IMR-90 (cell line): ENCODE measurements around the gene ZNF641. TPM values are rescaled to one million over a fixed set of nuclear protein-coding genes. Genes with fewer than 3 reads are reported as not detected.

Source experiments
- ATAC-seq: fragments of 200-7000 bp; cut with Tn5 transposase; 2 replicates; pipeline ENCODE4 v1.9.1; 2020; ENCODE audit warnings: low read depth, mild to moderate bottlenecking, moderate library complexity
- BruUV-seq: library from RNA; stranded (reverse); fragments of 400-500 nt; replicated peaks from 2 replicates; lab custom pipeline; 2021; lab: Mats Ljungman, UMichigan
- CTCF ChIA-PET: fragments of 300-600 bp; formaldehyde crosslinking; extraction: SDS; loops from one replicate; lab custom pipeline; 2021; ENCODE audit warnings: antibody characterized with exemption; lab: Yijun Ruan, JAX
- POLR2A ChIA-PET: fragments of 300-600 bp; sonication (Branson Sonifier 250); formaldehyde crosslinking; loops from one replicate; lab custom pipeline; 2022; ENCODE audit warnings: antibody characterized with exemption; ENCODE audit not compliant: unreplicated experiment; lab: Charles Lee
- DNase-seq: peaks from one replicate; pipeline ENCODE4 v3.0.0; 2013
- H2AFZ ChIP-seq: replicated peaks from 2 replicates; pipeline ENCODE3; 2013; ENCODE audit warnings: low read length, mild to moderate bottlenecking; ENCODE audit not compliant: poor library complexity
- H2AK5ac ChIP-seq: 2 replicates; pipeline ENCODE4 v1.6.1; 2013; ENCODE audit warnings: low read depth, low read length, inconsistent platforms
- H2AK9ac ChIP-seq: replicated peaks from 2 replicates; pipeline ENCODE3; 2013; ENCODE audit warnings: mild to moderate bottlenecking, low read depth, low read length, moderate library complexity; ENCODE audit not compliant: poor library complexity
- H2BK120ac ChIP-seq: 2 replicates; pipeline ENCODE4 v1.6.1; 2013; ENCODE audit warnings: low read depth, low read length, inconsistent platforms
- H2BK15ac ChIP-seq: 3 replicates; pipeline ENCODE4 v1.6.1; 2013; ENCODE audit warnings: low read depth, low read length, inconsistent platforms
- H2BK20ac ChIP-seq: 2 replicates; pipeline ENCODE4 v1.6.1; 2013; ENCODE audit warnings: low read depth, mild to moderate bottlenecking, inconsistent platforms, low read length, moderate library complexity
- H2BK5ac ChIP-seq: 2 replicates; pipeline ENCODE4 v1.6.1; 2013; ENCODE audit warnings: mild to moderate bottlenecking, low read depth, low read length, inconsistent platforms; ENCODE audit not compliant: poor library complexity, severe bottlenecking
- H3K14ac ChIP-seq: replicated peaks from 2 replicates; pipeline ENCODE4 v1.6.1; 2013; ENCODE audit warnings: low read depth, low read length, inconsistent platforms
- H3K18ac ChIP-seq: 2 replicates; pipeline ENCODE4 v1.6.1; 2013; ENCODE audit warnings: low read depth, low read length, control low read depth
- H3K23ac ChIP-seq: 2 replicates; pipeline ENCODE4 v1.6.1; 2013; ENCODE audit warnings: low read depth, low read length, inconsistent platforms
- H3K27ac ChIP-seq: 2 replicates; pipeline ENCODE4 v1.5.1; 2013; ENCODE audit warnings: mild to moderate bottlenecking, control low read depth, low read length; ENCODE audit not compliant: insufficient read depth
- H3K27me3 ChIP-seq: 2 replicates; pipeline ENCODE4 v1.6.1; 2013; ENCODE audit warnings: low read length; ENCODE audit not compliant: control insufficient read depth, insufficient read depth
- H3K36me3 ChIP-seq: 2 replicates; pipeline ENCODE4 v1.6.1; 2013; ENCODE audit warnings: low read length, mixed read lengths; ENCODE audit not compliant: control insufficient read depth, insufficient read depth
- H3K4ac ChIP-seq: 2 replicates; pipeline ENCODE4 v1.6.1; 2013; ENCODE audit warnings: low read depth, low read length, inconsistent platforms
- H3K4me1 ChIP-seq: 2 replicates; pipeline ENCODE4 v1.6.1; 2013; ENCODE audit warnings: low read length, mixed read lengths; ENCODE audit not compliant: control insufficient read depth, insufficient read depth
- H3K4me2 ChIP-seq: 2 replicates; pipeline ENCODE4 v1.6.1; 2013; ENCODE audit warnings: low read depth, mild to moderate bottlenecking, control low read depth, low read length, moderate library complexity
- H3K4me3 ChIP-seq: 2 replicates; pipeline ENCODE4 v1.5.1; 2013; ENCODE audit warnings: low read depth, mild to moderate bottlenecking, control low read depth, low read length, moderate library complexity; ENCODE audit not compliant: insufficient read depth
- H3K56ac ChIP-seq: 2 replicates; pipeline ENCODE4 v1.6.1; 2013; ENCODE audit warnings: low read length, inconsistent platforms; ENCODE audit not compliant: insufficient read depth; ENCODE audit errors: extremely low read depth
- H3K79me1 ChIP-seq, 2 experiments: 2 replicates each; pipeline ENCODE4 v1.6.1; 2013; ENCODE audit warnings: low read length in 2 of 2, inconsistent platforms in 1 of 2, low read depth in 1 of 2
- H3K9ac ChIP-seq: 2 replicates; pipeline ENCODE4 v1.6.1; 2013; ENCODE audit warnings: low read depth, low read length, control low read depth
- H3K9me1 ChIP-seq: 2 replicates; pipeline ENCODE4 v1.6.1; 2013; ENCODE audit warnings: low read length, inconsistent platforms; ENCODE audit not compliant: insufficient read depth
- H3K9me3 ChIP-seq: 2 replicates; pipeline ENCODE4 v1.6.1; 2013; ENCODE audit warnings: low read length; ENCODE audit not compliant: control insufficient read depth, insufficient read depth
- H4K20me1 ChIP-seq: 2 replicates; pipeline ENCODE4 v1.6.1; 2013; ENCODE audit warnings: low read length, inconsistent platforms; ENCODE audit not compliant: insufficient read depth
- H4K5ac ChIP-seq: 2 replicates; pipeline ENCODE4 v1.6.1; 2013; ENCODE audit warnings: mild to moderate bottlenecking, low read depth, low read length, control low read depth
- H4K8ac ChIP-seq, 2 experiments: 2 replicates each; pipeline ENCODE4 v1.6.1; 2013; ENCODE audit warnings: low read depth in 2 of 2, low read length in 2 of 2, control low read depth in 1 of 2, inconsistent platforms in 1 of 2
- H4K91ac ChIP-seq: 2 replicates; pipeline ENCODE4 v1.6.1; 2013; ENCODE audit warnings: low read depth, low read length, inconsistent platforms; ENCODE audit not compliant: insufficient read depth
- CEBPB ChIP-seq: IDR thresholded peaks from 2 replicates; pipeline ENCODE4 v1.6.1; 2012; ENCODE audit warnings: low read depth, low read length, improper control_type of control experiment
- MXI1 ChIP-seq: IDR thresholded peaks from 2 replicates; pipeline ENCODE4 v1.6.1; 2012; ENCODE audit warnings: low read depth, mild to moderate bottlenecking, low read length, moderate library complexity, borderline replicate concordance
- WGBS, 2 experiments: methylation state at CpG; one replicate each; pipeline versions ENCODE4 v1.1.5 to v1.1.7; 2013; ENCODE audit warnings: missing lambda C conversion rate in 2 of 2; ENCODE audit not compliant: insufficient read length in 1 of 2; ENCODE audit errors: extremely low coverage in 2 of 2; 5-methylcytosine and 5-hydroxymethylcytosine counted together
- dilution Hi-C: fragments of 300-500 bp; cut with HindIII; formaldehyde crosslinking; loops from one replicate; pipeline ENCODE4 v1.14.3; 2018; ENCODE audit warnings: low sequenced_read_pairs; ENCODE audit not compliant: unreplicated experiment
- in situ Hi-C: fragments of 300-500 bp; cut with MboI; formaldehyde crosslinking; loops from 3 replicates; pipeline ENCODE4 v1.14.3; 2019; ENCODE audit warnings: low sequenced_read_pairs, inconsistent platforms, mixed read lengths
- intact Hi-C: fragments of 100-400 bp; cut with micrococcal nuclease; formaldehyde crosslinking; loops from 2 replicates; pipeline ENCODE4 v1.10.0; 2022
- polyA plus RNA-seq, 3 experiments: library from polyadenylated mRNA; depleted of rRNA; stranded (reverse); fragments of >200 nt; gene quantifications; 2 replicates each; pipeline ENCODE4 v1.2.3, GENCODE V29; 2012; ENCODE audit warnings: low replicate concordance in 1 of 3
- total RNA-seq: library from RNA; depleted of rRNA; stranded (reverse); fragments of >200 nt; gene quantifications from 2 replicates; pipeline ENCODE4 v1.2.3, GENCODE V29; 2012

ZNF641 gene
- total and polyA plus RNA-seq, 2 of the 4 experiments (the other 2 are of a cell fraction): 2.5 to 5.2 TPM

DNA sequence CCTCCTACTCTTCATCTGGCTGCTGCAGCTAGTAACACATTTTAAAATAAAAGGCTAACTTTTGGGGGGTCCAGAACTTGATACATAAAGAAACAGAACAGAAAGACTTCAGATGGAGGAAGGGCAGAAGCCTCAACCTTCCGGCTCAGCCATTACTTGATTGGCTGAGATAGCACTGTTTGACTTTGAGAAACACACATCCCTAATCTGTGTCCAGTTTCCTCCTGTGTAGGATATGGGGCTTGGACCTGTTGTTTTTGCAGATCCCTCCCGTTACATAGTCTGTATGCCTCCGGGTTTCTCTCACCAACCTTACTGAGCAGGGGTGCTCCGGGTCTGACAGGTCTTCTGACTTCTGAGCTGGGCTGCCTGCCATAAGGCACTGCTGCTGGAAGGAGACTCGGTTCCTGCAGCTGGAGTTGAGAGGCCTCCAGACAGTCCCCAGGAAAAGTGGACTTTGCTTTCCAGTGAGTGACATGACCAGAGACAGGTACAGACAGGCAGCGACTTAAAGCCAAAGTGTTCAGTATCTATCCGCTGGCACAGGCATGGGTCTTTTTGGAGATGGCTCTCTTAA, 8.3 kb upstream of the ZNF641 start:
- H2AFZ ChIP-seq: no peak overlapping the region
- no peak for ATAC-seq

More for the DNA sequence above, 8.3 kb upstream of the ZNF641 start:
- Histone ChIP-seq H3K79me1 (no peaks in the 10 kb centered on the region), H4K91ac (no peak overlapping the region), H2BK20ac (no peak overlapping the region), H3K27ac (no peak overlapping the region), H3K14ac (no peak overlapping the region), H4K8ac (no peak overlapping the region), H4K5ac (no peak overlapping the region), H3K9me1 (no peaks in the 10 kb centered on the region), H3K23ac (no peak overlapping the region), H3K56ac (no peak overlapping the region), H3K18ac (no peak overlapping the region), H2BK15ac (no peak overlapping the region), H3K4me1 (no peaks in the 10 kb centered on the region), H3K9ac (no peak overlapping the region), H3K4me2 (no peak overlapping the region), H2AK5ac (no peak overlapping the region), H3K4me3 (no peak overlapping the region), H3K9me3 (no peaks in the 10 kb centered on the region), H4K20me1 (no peaks in the 10 kb centered on the region), H3K36me3 (no peaks in the 10 kb centered on the region), H2BK120ac (no peak overlapping the region), H3K27me3 (0 out of 2 replicates have a peak, but pooled peaks cover 2% of the 10 kb centered on the region), H2BK5ac (no peak overlapping the region), H2AK9ac (no peak overlapping the region), H3K4ac (no peak overlapping the region)
- intact Hi-C loops (no loop called here), in situ Hi-C loops (no loop called here), dilution Hi-C loops (no loop called here)
- POLR2A ChIA-PET: no interaction called here
- 88% methylated on average over 5 of the region's 7 CpGs; no CpG with 5 or more reads in 1 of the 2 experiments for WGBS, 2 experiments
- CTCF ChIA-PET: no interaction called here
- TF ChIP-seq CEBPB (no peak), MXI1 (no peak)
- DNase-seq: no peak
- BruUV-seq: no TSS peak
